ENCODE results near the gene CYTH2. TPM values are rescaled to one million over a fixed set of nuclear protein-coding genes. Genes with fewer than 3 reads are reported as not detected.

Gene CYTH2
- polyA plus RNA-seq, 1 donor from 2014 or later = 397 TPM

DNA sequence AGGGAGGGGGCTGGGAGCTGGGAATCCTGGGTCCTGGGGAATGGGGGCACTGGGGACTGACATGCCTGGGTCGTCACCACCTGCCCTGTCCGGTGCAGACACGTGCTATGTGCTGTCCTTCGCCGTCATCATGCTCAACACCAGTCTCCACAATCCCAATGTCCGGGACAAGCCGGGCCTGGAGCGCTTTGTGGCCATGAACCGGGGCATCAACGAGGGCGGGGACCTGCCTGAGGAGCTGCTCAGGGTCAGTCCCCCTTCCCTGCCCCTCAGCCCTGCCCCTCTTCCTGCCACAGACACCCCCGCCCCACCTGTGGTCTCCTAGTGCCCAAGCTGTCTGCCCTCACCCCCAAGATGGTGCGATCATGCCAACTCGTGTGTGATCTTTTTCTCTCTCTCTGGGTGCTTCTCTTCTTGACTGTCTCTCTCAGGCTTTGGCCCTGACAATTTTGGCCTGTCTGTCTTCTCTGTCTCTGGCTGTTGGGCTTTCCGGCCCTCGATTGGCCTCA is 5.0 kb downstream of the CYTH2 start:
- no peak overlapping the region for H2AFZ ChIP-seq (ENCODE audit: low read depth, low read length)
- no peaks in the 10 kb centered on the region for H3K9me3 ChIP-seq (ENCODE audit: low read length)
- H3F3A ChIP-seq (ENCODE audit: insufficient read depth, low read length, poor library complexity, severe bottlenecking) = no peaks in the 10 kb centered on the region
- H3K36me3 ChIP-seq (ENCODE audit: insufficient read depth, low read length) = no peaks in the 10 kb centered on the region
- no peaks in the 10 kb centered on the region for H3K9me2 ChIP-seq (ENCODE audit: insufficient read depth, low read length)
- H3K9ac ChIP-seq (ENCODE audit: low read length) = no peak overlapping the region
- peaks cover 6% of the 10 kb centered on the region for H4K20me1 ChIP-seq (ENCODE audit: insufficient read depth)
- H3K27me3 ChIP-seq (ENCODE audit: insufficient read depth, low read depth, low read length) = no peaks in the 10 kb centered on the region
- TF ChIP-seq RAD21 (conservative IDR thresholded peaks at IDR 0.05) (no peak), SMC3 (conservative IDR thresholded peaks at IDR 0.05; ENCODE audit: poor library complexity) (no peak), TAF1 (IDR thresholded peaks at IDR 0.05; ENCODE audit: low read depth) (no peak), POLR2AphosphoS5 (IDR thresholded peaks at IDR 0.05) (no peak), EZH2 (IDR thresholded peaks at IDR 0.05; ENCODE audit: borderline replicate concordance, insufficient read depth, low read length, poor library complexity, severe bottlenecking) (no peak), MXI1 (conservative IDR thresholded peaks at IDR 0.05; ENCODE audit: poor library complexity, severe bottlenecking) (no peak), EP300 (conservative IDR thresholded peaks at IDR 0.05; ENCODE audit: poor library complexity, severe bottlenecking) (no peak)
- TF ChIP-seq, protein P1, sequence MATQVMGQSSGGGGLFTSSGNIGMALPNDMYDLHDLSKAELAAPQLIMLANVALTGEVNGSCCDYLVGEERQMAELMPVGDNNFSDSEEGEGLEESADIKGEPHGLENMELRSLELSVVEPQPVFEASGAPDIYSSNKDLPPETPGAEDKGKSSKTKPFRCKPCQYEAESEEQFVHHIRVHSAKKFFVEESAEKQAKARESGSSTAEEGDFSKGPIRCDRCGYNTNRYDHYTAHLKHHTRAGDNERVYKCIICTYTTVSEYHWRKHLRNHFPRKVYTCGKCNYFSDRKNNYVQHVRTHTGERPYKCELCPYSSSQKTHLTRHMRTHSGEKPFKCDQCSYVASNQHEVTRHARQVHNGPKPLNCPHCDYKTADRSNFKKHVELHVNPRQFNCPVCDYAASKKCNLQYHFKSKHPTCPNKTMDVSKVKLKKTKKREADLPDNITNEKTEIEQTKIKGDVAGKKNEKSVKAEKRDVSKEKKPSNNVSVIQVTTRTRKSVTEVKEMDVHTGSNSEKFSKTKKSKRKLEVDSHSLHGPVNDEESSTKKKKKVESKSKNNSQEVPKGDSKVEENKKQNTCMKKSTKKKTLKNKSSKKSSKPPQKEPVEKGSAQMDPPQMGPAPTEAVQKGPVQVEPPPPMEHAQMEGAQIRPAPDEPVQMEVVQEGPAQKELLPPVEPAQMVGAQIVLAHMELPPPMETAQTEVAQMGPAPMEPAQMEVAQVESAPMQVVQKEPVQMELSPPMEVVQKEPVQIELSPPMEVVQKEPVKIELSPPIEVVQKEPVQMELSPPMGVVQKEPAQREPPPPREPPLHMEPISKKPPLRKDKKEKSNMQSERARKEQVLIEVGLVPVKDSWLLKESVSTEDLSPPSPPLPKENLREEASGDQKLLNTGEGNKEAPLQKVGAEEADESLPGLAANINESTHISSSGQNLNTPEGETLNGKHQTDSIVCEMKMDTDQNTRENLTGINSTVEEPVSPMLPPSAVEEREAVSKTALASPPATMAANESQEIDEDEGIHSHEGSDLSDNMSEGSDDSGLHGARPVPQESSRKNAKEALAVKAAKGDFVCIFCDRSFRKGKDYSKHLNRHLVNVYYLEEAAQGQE (IDR thresholded peaks at IDR 0.05; ENCODE audit: borderline replicate concordance) = no peak
- TF ChIP-seq, protein P2, sequence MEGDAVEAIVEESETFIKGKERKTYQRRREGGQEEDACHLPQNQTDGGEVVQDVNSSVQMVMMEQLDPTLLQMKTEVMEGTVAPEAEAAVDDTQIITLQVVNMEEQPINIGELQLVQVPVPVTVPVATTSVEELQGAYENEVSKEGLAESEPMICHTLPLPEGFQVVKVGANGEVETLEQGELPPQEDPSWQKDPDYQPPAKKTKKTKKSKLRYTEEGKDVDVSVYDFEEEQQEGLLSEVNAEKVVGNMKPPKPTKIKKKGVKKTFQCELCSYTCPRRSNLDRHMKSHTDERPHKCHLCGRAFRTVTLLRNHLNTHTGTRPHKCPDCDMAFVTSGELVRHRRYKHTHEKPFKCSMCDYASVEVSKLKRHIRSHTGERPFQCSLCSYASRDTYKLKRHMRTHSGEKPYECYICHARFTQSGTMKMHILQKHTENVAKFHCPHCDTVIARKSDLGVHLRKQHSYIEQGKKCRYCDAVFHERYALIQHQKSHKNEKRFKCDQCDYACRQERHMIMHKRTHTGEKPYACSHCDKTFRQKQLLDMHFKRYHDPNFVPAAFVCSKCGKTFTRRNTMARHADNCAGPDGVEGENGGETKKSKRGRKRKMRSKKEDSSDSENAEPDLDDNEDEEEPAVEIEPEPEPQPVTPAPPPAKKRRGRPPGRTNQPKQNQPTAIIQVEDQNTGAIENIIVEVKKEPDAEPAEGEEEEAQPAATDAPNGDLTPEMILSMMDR (IDR thresholded peaks at IDR 0.05; ENCODE audit: poor library complexity, severe bottlenecking) = no peak
- H3K4me3 ChIP-seq (ENCODE audit: low read length) = no peak overlapping the region
- H3K4me2 ChIP-seq (ENCODE audit: low read length) = no peak overlapping the region
- peaks cover 25% of the 10 kb centered on the region for H3K79me2 ChIP-seq (replicated peaks; ENCODE audit: insufficient read depth, low read length)
- no peak overlapping the region for H3K27ac ChIP-seq (ENCODE audit: low read length)

GRCh38 chr19:48475369-48476068 is 6.3 kb downstream of the CYTH2 start:
- TF ChIP-seq EZH2 (IDR thresholded peaks at IDR 0.05; ENCODE audit: borderline replicate concordance, insufficient read depth, low read length, poor library complexity, severe bottlenecking) (no peak), RAD21 (conservative IDR thresholded peaks at IDR 0.05) (no peak), SMC3 (conservative IDR thresholded peaks at IDR 0.05; ENCODE audit: poor library complexity) (no peak), TAF1 (IDR thresholded peaks at IDR 0.05; ENCODE audit: low read depth) (no peak), EP300 (conservative IDR thresholded peaks at IDR 0.05; ENCODE audit: poor library complexity, severe bottlenecking) (no peak), MXI1 (conservative IDR thresholded peaks at IDR 0.05; ENCODE audit: poor library complexity, severe bottlenecking) (no peak), POLR2AphosphoS5 (IDR thresholded peaks at IDR 0.05) (no peak)
- TF ChIP-seq, protein P2 (IDR thresholded peaks at IDR 0.05; ENCODE audit: poor library complexity, severe bottlenecking) = no peak
- TF ChIP-seq, protein P1 (IDR thresholded peaks at IDR 0.05; ENCODE audit: borderline replicate concordance) = no peak
- H3K79me2 ChIP-seq (replicated peaks; ENCODE audit: insufficient read depth, low read length) = peaks cover 13% of the 10 kb centered on the region
- H3K27ac ChIP-seq (ENCODE audit: low read length) = no peak overlapping the region
- H4K20me1 ChIP-seq (ENCODE audit: insufficient read depth) = peaks cover under 1% of the 10 kb centered on the region
- no peak overlapping the region for H3K4me2 ChIP-seq (ENCODE audit: low read length)
- H3K4me3 ChIP-seq (ENCODE audit: low read length) = no peak overlapping the region
- no peaks in the 10 kb centered on the region for H3K36me3 ChIP-seq (ENCODE audit: insufficient read depth, low read length)
- no peaks in the 10 kb centered on the region for H3K9me3 ChIP-seq (ENCODE audit: low read length)
- H3F3A ChIP-seq (ENCODE audit: insufficient read depth, low read length, poor library complexity, severe bottlenecking) = no peaks in the 10 kb centered on the region
- no peaks in the 10 kb centered on the region for H3K27me3 ChIP-seq (ENCODE audit: insufficient read depth, low read depth, low read length)
- no peaks in the 10 kb centered on the region for H3K9me2 ChIP-seq (ENCODE audit: insufficient read depth, low read length)
- H3K9ac ChIP-seq (ENCODE audit: low read length) = no peak overlapping the region
- H2AFZ ChIP-seq (ENCODE audit: low read depth, low read length) = no peak overlapping the region
